GM12872 (cell line): ENCODE measurements around the gene RASA3.

Source experiments
- CTCF ChIP-seq: IDR thresholded peaks from 3 replicates; pipeline ENCODE4 v1.5.1; 2011; ENCODE audit warnings: low read depth, mild to moderate bottlenecking, low read length, moderate library complexity; ENCODE audit not compliant: insufficient read depth

Gene RASA3

GRCh38 chr13:114151565-114152284 lies 19.3 kb upstream of the RASA3 start:
- no peak for TF ChIP-seq CTCF

GRCh38 chr13:114151031-114151430 lies 18.6 kb upstream of the RASA3 start:
- TF ChIP-seq CTCF, result no peak

- no peak for TF ChIP-seq CTCF
Measured at GRCh38 chr13:114149774-114150740, 17.6 kb upstream of the RASA3 start.

- TF ChIP-seq CTCF, result no peak
Measured at GRCh38 chr13:114148521-114148855, 16.1 kb upstream of the RASA3 start.

DNA sequence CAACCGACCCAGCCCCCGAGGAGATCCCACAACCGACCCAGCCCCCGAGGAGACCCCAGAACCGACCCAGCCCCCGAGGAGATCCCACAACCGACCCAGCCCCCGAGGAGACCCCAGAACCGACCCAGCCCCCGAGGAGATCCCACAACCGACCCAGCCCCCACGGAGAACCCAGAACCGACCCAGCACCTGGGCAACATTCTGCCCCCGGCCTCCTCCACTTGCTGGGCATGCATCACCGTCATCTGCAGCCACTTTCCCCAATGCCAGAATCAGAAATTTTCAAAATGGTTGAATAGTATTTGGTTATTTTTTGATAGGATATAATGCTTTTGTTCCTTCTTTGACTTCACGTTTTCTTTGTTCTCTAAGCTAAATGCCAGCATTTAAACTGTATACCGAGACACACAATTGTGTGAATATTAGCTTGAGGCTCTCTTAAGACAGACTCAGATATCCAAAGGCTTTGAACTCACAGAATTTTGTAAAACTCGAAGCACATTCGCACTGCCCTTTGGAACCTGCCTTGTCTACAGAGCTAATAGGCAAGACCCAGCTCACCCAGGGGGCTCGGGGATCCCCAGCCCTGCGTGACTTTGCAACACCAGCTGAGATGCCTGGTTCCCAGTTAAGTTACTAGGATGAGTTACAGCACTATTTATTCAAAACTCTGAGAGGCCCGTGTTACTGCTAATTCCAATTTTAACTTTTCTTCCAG lies 15.5 kb upstream of the RASA3 start:
- TF ChIP-seq CTCF, result no peak

GRCh38 chr13:114146629-114147028 lies 14.2 kb upstream of the RASA3 start:
- peak; percentile 29; the same call in 1 of the 3 replicates for TF ChIP-seq CTCF

DNA sequence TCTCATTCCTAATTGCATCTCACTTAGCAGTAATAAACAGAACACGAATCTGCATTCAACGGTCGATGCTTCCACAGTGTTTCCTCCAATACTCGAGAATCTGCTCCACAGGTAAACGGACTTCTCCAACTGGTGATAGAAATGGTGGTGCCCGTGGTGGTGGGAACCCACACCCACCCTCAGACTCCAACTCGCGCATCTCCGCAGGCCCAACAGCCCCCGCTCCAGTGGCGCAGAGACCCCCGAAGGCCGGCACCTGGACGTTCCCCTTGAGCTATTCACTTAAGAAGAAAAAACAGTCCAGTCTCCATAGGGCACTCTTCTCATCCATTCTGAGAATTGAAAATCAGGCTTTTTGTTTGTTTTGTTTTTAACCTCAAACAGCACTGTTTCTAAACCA lies 13.8 kb upstream of the RASA3 start:
- TF ChIP-seq CTCF, result no peak
